GM19395 (cell line): ENCODE results near the gene CHIT1.
A peak's percentile ranks its signal among the peaks of the same experiment; 100 is the strongest.

Experiments
- ATAC-seq: cut with Tn5 transposase; IDR thresholded peaks from one replicate; pipeline ENCODE4 v1.9.1; 2021; ENCODE audit warnings: mild to moderate bottlenecking, moderate library complexity; ENCODE audit not compliant: unreplicated experiment

CHIT1 gene

DNA sequence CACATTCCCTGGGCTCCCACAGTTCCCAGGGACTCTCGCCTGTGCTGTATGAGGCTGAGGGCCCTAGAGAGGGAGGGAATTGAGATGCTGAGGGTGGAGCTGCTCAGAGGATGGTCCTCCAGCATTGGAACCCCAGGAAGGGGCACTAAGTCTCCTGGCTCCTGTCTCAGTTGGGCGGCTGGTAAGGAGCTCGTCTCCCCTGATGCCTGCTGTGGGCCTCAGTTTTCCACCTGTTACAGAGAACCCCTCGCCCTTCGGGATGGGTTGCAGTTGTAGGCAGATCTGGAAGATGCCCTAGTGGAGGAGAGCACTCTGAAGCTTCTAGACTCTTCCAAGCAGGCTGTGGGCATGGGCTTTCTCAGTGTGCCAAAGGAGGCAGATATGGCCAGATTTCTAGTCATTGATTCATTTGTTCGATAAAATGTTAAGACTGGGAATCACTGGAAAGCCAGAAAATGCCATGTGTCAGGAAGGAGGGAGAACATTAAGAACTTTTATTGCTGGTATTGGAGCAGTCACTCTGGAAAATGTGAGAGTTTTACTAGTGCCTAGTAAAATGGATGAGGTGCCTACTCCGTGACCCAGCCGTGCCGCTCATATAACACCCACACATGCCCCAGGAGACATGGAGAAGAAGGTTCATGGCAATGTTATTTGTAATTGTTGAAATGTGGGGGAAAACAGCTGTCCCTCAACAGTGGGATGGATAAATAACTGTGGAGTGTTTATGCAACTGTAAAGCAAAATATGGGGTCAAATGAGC, 53.0 kb downstream of the CHIT1 start:
- ATAC-seq: no peak

DNA sequence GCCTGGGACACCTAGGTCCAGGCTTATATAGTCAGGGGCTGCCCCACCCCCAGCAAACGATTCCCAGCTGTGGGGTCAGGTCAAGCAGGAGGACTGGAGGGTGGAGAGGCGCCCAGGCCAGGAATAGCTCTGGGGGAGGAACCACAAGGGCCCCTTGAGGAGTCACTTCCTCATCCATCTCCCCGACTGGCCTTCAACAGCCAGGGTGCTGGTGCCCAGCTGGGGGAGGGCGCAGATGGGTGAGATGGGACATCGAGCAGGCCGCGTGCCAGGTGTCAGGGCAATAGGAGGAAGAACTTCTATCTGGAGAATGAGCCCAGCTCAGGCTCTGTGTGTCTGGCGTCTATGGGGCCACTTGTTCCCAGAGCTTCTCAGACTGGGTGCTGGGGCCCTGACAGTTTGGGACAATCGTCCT, 53.6 kb downstream of the CHIT1 start:
- ATAC-seq: no peak

DNA sequence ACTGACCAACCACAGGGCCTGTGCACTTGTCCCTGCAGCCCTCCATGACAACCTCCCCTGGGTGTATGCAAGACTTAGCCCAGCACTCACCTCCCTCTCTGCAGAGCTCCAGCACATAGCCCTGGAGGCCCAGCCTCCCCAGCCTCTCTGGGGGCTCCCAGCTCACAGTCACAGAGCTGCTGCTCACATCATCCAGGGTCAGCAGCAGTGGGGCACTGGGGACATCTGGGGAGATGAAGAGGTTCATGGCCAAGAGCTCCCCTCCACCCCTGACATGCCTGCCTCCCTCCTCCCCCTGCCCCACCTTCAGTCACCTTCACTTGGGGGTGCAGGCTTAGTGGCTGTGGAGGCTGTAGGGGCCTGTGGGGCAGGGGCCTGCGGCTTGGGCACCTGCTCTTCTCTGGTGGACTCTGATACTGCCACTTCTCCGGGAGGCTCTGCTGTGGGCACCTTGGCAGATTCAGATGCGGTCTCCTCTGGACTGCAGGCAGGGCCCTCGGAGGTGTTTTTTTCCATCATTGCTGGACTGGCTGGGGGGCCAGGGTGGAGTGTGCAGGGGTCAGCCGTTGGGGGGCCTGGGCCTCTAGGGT, 54.1 kb downstream of the CHIT1 start, which contains the start of gene MYBPH:
Gene MYBPH (minus strand): TSS at position 590 of the 590 bp plus-strand sequence. CDS start 71 bp downstream, at position 519.
- ATAC-seq: no peak

DNA sequence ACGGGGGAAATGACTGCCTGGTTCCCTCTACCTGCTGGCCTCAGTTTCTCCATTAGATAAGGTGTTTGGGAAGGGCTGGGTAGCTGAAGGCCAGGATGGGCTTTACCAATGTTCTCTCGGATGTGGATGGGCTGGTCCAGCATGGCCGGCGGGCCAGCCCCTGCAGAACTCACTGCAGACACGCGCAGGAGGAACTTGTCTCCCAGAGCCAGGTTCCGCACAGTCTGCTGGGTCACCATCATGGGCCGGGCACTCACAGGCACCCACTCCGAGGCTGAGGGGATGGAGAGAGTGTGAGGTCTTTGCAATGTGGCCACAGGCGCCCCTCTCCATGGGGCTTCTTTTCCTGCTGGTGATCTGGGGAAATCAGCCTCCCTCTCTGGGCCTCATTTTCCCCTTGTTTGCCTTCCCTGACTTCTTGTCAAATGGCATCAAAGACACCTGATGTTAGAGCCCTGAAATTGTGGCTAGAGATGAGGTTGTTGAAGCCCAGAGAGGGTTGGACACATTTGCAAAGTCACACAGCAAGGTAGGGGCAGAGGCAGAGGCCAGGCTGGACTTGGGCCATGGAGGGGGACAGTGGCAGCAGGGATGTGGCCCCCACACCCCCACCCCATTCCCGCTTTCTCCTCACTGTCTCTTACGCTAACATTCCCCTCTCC, 55.0 kb downstream of the CHIT1 start:
- no peak for ATAC-seq

DNA sequence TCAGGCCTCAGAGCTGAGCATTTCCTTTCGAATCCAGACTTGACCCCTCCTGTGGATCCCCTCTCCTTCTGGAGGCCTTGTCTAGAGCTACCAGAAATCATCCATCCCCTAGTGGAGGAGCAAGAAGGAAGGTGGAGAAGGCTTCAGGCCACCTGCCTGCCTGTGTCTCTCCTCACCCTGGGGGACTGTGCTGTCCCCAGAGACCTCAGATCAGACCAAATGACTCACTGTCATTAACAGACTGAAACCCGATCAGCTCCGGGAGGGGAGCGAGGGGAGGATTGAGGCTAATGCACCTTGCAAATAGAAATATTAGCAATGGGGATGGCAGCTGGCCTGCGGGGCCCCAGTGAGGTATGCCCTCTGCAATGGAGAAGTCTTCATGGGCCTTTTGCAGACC, 55.9 kb downstream of the CHIT1 start:
- peak; percentile 87 for ATAC-seq

DNA sequence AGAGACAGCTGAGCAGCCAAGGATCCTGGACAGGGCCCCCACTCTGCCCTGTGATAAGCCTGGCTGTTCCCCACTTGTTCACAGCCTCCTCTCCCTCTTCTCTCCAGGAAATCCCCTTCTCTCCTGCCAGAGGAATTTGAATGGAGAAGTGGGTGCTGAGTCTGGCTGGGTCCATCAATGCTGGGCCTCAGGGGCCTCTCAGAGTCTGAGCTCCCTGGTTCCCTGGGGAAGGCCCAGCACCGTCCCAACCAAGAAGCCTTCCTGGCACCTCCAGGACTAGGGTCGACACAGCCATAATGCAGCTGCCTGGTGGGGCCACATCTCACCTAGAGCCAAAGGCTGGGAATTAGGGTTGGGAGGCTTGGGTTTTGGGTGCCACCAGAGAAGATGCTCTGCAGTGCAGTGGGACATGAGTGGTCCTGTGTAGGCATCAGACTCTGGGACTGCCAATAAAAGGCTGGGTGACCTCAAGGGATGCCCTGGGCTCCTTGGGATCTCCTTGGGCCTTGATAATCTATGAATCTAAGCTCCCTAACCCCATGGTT, 56.4 kb downstream of the CHIT1 start:
- ATAC-seq: peak; percentile 10

DNA sequence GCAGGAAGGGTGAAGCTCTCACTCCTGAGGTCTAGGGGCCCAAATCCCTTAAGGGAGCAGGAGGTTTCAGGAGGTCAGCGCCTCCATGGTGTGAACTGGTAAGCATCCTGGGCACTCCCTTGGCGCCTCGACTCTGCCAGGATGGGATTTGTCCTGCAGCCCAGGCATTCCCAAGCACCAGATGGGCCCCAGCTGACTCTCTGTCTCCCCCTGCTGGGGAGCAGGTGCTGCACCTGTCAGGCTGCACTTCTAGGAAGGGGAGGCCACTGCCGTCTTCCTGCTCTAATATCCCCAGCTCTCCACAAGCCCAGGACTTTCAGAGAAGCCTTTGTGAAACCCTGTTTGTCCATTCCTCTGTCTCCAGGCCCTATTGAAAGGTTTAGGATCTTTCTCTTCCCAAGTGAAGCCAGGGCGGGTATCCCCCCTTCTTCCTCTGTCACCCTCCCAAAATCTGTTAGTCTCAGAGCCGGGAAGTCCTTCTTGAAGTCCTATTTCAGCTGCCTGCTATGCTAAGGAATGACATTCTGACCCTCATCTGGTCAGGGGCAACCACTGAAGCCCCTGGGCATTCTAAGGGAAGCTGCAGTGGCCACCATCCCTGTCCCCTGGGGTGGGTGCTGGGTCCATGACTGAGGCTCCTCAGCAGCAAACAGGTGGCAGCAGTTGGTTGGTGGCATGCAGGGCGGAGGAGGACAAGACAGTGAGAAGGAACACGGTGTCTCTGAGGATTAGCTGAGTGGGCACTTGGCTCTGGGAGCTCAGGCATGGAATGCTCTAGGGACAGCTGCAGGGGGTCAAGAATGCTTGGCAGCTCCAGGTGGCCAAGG, 57.1 kb downstream of the CHIT1 start:
- ATAC-seq: no peak

DNA sequence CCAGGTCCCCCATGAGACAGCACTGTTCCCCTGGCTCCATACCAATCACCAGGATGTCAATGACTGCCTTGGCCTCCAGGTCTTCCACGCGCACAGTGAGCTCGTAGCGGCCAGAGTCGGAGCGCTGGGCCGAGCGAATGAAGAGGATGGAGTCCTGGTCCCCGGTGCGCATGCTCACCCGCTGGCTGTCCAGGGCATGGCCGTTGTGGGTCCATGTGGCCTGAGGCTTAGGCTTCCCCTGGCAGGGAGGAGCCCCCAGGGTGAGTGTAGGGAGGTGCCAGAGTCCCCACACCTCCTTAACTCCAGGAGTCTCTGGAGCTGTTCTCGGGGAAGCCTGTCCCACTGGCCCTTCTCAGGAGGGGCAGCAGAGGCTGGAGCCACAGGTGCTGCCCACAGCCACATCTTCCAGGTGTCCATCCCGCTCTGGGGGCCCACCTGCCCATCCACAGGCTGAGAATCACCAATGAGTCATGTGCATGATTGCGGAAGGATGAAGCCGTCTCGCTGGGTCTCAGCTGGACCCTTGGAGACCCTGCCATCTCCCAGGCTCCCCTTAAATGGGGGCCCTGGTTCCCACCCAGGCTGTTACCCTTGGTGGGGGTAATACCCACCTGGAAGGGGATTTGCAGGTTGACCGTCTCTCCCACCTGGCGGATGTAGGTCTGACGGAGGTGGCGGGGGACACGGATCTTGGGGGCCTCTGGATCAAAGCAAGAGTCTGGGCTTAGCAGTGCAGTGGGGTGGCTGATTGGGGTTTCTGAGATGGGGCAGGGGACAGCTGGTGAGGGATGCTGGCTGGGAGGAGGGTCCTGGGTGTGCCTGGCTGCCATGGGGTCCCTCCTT, 57.9 kb downstream of the CHIT1 start:
- ATAC-seq: no peak

DNA sequence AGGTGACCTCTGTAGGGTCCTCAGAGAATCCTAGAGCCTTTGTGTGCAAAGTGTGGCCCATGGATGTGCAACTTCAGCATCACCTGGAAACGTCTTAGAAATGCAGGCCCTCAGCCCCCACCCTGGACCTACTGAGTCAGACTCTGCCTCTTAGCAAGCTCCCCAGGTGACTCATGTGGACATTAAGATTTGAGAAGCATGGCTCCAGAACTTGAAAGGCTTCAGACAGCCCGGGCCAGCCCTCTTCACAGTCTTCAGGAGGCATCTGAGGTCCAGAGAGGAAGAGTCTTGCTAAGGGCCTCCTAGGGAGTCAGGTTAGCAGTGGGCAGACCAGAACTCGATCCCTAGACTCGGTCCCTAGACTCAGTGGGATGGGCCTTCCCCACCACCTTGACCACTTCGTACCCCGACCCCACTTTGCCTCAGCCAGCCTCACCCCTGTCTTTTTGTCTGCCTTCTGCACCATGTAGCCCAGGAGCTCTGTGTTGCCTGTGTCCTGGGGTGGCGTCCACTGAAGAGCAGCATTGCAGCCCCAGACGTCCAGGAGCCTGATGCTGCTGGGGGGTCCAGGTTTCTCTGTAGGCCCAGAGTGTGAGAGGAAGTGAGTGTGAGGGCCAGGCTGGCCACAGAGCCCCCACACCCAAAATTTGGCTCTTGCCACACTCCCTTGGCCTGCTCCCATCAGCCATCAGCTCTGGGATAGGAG, 58.7 kb downstream of the CHIT1 start:
- no peak for ATAC-seq

DNA sequence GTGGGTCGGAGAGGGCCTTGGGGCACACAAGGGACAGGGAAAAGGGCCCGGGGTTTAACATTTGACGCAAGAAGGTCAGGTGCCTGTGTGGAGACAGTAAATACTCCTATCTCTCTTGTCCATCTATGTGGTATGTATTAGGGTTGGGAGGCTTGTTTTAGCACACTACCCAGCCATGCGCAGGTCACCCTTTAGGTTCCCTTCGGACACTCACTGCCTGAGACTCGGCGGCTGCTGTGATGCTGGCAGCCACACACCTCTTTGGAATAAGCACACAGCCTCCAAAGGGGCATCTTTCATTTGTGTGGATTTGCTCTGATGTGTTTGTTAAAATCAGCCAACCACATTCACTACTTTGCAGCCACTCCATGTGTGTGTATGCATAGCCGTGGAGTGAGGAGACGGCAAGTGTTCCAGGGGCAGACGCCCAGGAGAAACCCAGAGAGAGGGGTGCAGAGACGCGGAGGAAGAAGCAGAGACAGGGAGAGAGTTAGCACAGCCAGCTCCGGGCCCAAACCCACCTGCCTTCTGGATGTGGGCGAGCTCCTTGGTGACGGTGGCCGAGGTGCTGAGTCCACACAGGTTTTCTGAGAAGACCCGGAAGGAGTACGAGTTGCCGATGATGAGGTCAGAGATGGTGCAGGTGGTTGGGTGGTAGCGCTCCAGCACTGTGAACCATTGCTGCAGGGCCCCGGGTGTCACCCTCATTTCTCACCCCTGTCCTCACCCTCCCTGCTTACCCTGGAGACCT, 59.5 kb downstream of the CHIT1 start:
- ATAC-seq: no peak

DNA sequence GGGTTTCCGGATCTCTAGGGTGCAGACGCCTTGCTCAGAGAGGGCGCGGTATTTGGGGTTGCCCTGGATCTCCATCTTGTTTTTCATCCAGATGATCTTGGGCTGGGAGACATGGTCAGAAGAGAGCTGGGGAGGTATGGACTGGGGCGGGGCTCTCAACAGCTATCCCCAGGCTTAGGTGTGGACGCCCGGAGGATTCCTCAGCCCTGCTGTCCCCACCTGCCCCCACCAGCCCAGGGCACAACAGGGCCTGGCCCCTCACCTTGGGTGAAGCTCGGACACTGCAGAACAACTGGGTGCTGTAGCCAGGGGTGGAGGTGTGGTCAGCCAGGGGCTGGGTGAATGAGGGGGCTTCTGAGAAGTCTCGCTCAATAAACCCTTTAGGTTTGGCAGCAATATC, 60.5 kb downstream of the CHIT1 start:
- no peak for ATAC-seq

DNA sequence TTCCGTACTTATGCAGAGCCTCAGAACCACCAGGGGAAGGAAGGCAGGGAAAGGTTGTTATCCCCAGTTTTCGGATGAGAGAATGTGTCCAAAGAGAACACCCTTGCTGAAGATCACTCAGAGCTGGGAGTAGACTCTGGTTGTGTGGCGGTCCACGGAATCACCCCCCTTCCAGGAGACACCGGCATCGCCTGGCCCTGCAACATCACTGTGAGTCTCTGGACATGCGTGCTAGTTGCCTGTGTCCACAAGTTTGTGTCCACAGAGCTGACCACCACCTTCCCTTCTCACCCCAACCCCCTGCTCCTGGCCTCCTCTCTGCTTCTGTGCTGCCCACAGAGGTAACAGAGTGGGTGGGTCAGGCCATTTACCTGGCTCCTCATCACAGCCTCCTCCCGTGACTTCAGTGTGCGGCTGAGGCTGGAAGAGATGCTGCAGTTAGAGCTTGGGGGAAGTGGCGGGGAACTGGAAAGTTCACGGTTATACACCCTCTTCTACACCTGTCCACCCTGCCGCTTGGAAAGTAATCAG, 61.2 kb downstream of the CHIT1 start:
- no peak for ATAC-seq

DNA sequence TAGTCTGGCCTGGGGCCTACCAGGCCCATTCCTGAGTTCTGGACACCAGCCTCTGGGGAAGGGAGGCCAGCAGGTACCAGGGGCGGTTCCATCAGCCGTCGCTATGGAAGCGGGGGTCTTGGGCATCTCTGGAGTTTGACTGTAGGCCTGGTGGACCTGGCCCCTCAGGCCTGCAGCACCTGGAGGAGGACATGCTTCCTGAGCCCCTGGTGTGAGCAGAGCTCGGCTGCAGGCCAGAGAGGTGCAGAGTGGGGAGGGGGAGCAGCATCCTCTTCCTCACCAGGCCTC, 61.6 kb downstream of the CHIT1 start:
- ATAC-seq: no peak

DNA sequence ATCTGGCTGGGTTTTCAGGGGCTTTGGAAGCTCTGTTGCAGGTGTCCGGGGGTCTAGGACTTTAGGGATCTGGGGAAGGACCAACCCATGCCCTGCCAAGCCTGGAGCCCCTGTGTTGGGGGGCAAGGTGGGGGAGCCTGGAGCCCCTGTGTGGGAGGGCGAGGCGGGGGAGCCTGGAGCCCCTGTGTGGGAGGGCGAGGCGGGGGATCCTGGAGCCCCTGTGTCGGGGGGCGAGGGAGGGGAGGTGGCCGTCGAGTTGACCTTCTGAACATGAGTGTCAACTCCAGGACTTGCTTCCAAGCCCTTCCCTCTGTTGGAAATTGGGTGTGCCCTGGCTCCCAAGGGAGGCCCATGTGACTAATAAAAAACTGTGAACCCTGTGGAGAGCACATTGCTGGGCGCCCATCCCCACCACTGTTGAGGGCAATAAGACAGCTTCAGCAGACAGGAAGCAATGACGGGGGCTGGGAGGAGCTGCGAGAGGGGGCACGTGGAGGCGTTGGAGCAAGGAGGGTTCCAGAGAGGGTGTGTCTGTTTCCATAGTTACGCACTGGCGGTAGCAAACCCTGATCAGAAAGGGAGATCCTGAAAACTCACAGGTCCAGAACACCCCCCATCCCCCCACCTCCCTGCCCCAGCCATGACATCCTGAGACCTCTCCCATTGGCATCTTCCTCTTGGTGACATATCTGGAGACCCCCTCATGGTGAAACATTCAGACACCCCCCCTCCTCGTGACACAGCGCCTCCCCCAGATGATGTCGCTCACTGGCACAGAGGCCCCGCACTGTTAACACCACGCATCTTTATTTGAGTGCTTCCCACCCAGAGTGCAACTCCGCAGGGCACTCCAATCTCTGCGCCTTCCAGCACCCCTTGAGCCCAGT, 62.2 kb downstream of the CHIT1 start:
- ATAC-seq: no peak

DNA sequence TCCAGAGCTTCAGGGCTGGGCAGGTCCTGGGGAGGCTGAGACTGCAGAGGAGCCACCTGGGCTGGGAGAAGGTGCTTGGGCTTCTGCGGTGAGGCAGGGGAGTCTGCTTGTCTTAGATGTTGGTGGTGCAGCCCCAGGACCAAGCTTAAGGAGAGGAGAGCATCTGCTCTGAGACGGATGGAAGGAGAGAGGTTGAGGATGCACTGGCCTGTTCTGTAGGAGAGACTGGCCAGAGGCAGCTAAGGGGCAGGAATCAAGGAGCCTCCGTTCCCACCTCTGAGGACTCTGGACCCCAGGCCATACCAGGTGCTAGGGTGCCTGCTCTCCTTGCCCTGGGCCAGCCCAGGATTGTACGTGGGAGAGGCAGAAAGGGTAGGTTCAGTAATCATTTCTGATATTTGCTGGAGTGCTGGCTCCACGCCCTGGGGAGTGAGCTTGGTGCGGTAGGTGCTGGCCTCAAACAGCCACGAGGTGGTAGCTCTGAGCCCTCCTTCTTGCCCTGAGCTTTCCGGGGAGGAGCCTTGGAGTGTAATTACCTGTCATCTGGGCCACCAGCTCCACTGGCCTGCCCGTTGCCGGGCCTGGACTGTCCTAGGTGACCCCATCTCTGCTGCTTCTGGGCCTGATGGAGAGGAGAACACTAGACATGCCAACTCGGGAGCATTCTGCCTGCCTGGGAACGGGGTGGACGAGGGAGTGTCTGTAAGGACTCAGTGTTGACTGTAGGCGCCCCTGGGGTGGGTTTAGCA, 63.1 kb downstream of the CHIT1 start:
- no peak for ATAC-seq
